DMS153 (cell line): Measurements from ENCODE around the gene IL20RA.
"Not testable (repeated sequence)": the region's sequence is repeated elsewhere in the genome, so short reads cannot be mapped to it uniquely, and the experiment has no call there.

ENCODE experiments used
- DNase-seq: peaks from one replicate; lab custom pipeline; 2025; lab: John Stamatoyannopoulos, UW

The IL20RA gene

GRCh38 chr6:137044366-137045221, at the start of gene IL20RA:
Gene IL20RA, minus strand, starts transcription at chr6:137044965. Its CDS starts 237 bp downstream, at chr6:137044728.
- DNase-seq, result no peak

GRCh38 chr6:137093183-137094069, 48.7 kb upstream of the IL20RA start:
- no peak for DNase-seq

GRCh38 chr6:137092018-137092417, 47.3 kb upstream of the IL20RA start:
- DNase-seq, result no peak

- peak; percentile 40 for DNase-seq
Observed at GRCh38 chr6:137089305-137089704, 44.5 kb upstream of the IL20RA start.

GRCh38 chr6:137087902-137088301, 43.1 kb upstream of the IL20RA start:
- no peak for DNase-seq

GRCh38 chr6:137086031-137086430, 41.3 kb upstream of the IL20RA start:
- peak; percentile 21 for DNase-seq

GRCh38 chr6:137084865-137085617, 40.3 kb upstream of the IL20RA start:
- no peak for DNase-seq

- DNase-seq, result no peak
Observed at GRCh38 chr6:137084090-137084489, 39.3 kb upstream of the IL20RA start.

- DNase-seq, result no peak
Observed at GRCh38 chr6:137081997-137082396, 37.2 kb upstream of the IL20RA start.

- DNase-seq, result no peak
Observed at GRCh38 chr6:137080711-137081110, 35.9 kb upstream of the IL20RA start.

- DNase-seq, result peak; percentile 67
Observed at GRCh38 chr6:137076277-137077068, 31.7 kb upstream of the IL20RA start.

GRCh38 chr6:137075790-137076189, 31.0 kb upstream of the IL20RA start:
- DNase-seq, result not testable (repeated sequence)

- no peak for DNase-seq
Observed at GRCh38 chr6:137070303-137070702, 25.5 kb upstream of the IL20RA start.

- no peak for DNase-seq
Observed at GRCh38 chr6:137067399-137067798, 22.6 kb upstream of the IL20RA start.

- no peak for DNase-seq
Observed at GRCh38 chr6:137058037-137058436, 13.3 kb upstream of the IL20RA start.

GRCh38 chr6:137056121-137056880, 11.5 kb upstream of the IL20RA start:
- peak; percentile 94 for DNase-seq

- peak; percentile 27 for DNase-seq
Observed at GRCh38 chr6:137051790-137052472, 7.2 kb upstream of the IL20RA start.

- no peak for DNase-seq
Observed at GRCh38 chr6:137049095-137049494, 4.3 kb upstream of the IL20RA start.

- DNase-seq, result no peak
Observed at GRCh38 chr6:137046871-137047412, 2.2 kb upstream of the IL20RA start.
